Body of pancreas (tissue), 4 donors: ENCODE measurements around the gene DOCK4.

ENCODE experiments used
- POLR2A ChIP-seq, 3 donors: fragments of 450-650 bp; IDR thresholded peaks; one replicate each; pipeline ENCODE4 v1.6.1; 2016; ENCODE audit warnings: antibody characterized with exemption in 3 of 3, mild to moderate bottlenecking in 2 of 3
- TF ChIP-seq, protein P1 (sequence below), 7 experiments: fragments of 450-650 bp in 4 of 7; fragments of 200-600 bp in 3 of 7; sonication (generic) in 3 of 7; IDR thresholded peaks; one replicate each; pipeline ENCODE4 v1.5.1; 2016 to 2019; ENCODE audit warnings: antibody characterized with exemption in 7 of 7

DNA sequence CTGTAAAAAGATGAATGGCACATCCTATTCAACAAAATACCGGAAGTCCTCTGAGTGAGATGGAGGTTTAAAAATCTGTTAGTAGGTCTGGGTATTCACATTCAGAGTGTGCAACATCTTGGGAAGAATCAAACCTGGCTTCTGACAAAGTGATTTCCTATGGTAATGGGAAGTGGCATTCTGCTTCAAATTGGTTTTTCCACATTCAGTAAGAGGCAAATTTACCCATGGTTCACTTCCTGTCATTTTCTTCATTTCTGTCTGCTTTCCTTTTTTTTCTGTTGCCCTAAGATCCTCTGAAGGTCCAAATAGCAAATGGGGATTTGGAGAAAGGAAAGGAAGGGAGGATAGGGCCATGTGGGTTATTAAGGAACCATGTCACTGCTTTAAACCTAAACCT, 218.3 kb downstream of the DOCK4 start:
- TF ChIP-seq, protein P1, sequence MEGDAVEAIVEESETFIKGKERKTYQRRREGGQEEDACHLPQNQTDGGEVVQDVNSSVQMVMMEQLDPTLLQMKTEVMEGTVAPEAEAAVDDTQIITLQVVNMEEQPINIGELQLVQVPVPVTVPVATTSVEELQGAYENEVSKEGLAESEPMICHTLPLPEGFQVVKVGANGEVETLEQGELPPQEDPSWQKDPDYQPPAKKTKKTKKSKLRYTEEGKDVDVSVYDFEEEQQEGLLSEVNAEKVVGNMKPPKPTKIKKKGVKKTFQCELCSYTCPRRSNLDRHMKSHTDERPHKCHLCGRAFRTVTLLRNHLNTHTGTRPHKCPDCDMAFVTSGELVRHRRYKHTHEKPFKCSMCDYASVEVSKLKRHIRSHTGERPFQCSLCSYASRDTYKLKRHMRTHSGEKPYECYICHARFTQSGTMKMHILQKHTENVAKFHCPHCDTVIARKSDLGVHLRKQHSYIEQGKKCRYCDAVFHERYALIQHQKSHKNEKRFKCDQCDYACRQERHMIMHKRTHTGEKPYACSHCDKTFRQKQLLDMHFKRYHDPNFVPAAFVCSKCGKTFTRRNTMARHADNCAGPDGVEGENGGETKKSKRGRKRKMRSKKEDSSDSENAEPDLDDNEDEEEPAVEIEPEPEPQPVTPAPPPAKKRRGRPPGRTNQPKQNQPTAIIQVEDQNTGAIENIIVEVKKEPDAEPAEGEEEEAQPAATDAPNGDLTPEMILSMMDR (IDR thresholded peaks at IDR 0.05) = no peak
- TF ChIP-seq POLR2A (IDR thresholded peaks at IDR 0.05) = no peak
